NT2/D1 (cell line): ENCODE measurements around the gene SBK2.

Experiments used
- SUZ12 ChIP-seq: IDR thresholded peaks from 2 replicates; pipeline ENCODE4 v1.6.1; 2011; ENCODE audit not compliant: insufficient read length, insufficient read depth; ENCODE audit errors: extremely low read depth
- YY1 ChIP-seq: IDR thresholded peaks from 2 replicates; pipeline ENCODE4 v1.6.1; 2011; ENCODE audit not compliant: insufficient read length, insufficient read depth

GRCh38 chr19:55544014-55544413 is 7.1 kb upstream of the SBK2 start:
- no peak for TF ChIP-seq SUZ12
- no peak for TF ChIP-seq YY1
